ENCODE results near the gene GYG1.

The GYG1 gene

GRCh38 chr3:148953094-148953493 lies 38.2 kb upstream of the GYG1 start:
- H3K27ac ChIP-seq = peak overlapping the region; percentile 71; the same call in 1 of the 2 replicates
- TF ChIP-seq ZFX (IDR thresholded peaks at IDR 0.05) = no peak
- no peak; the same call in 1 of the 2 replicates for TF ChIP-seq CTCF (conservative IDR thresholded peaks at IDR 0.05)

DNA sequence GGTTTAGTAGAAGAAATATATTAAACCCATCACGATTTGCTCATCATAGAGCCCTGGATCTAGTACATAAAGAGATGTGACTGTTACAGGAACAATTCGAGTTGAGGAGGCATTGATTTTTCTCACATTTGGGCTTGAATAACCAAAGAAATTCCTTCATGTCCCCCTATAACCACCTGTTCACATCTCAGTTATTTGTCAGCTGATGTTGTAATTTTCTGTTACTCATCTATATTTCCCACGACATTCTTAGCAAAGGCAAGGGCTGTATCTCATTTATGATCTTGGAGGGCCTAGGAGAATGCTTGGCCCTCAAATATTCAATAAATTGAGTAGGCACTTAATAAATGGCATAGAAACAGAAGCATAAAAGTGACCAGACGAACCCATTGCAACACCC lies 36.4 kb upstream of the GYG1 start:
- H3K27ac ChIP-seq = no peak overlapping the region
- no peak for TF ChIP-seq ZFX (IDR thresholded peaks at IDR 0.05)
- no peak for TF ChIP-seq CTCF (conservative IDR thresholded peaks at IDR 0.05)

- no peak overlapping the region for H3K27ac ChIP-seq
Measured at GRCh38 chr3:148955544-148956346, 35.6 kb upstream of the GYG1 start.

DNA sequence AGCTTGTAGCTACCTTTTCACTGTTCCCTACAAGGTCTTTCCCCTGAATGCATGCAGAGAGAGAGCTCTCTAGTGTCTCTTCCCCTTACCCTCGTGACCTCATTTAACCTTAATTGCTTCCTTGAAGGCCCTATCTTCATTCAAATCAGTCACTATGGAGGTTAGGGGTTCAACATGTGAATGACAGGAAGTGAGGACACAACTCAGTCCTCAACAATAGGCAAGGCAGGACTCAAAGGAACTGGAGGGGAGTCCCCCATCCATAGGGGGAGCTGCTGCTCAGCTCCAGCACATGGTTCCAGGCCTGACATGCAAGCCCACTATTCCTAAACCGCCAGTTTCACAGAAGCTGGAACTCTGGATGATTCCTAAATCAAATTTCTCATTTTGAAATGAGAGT lies 33.8 kb upstream of the GYG1 start:
- TF ChIP-seq ZFX (IDR thresholded peaks at IDR 0.05) (no peak), CTCF (conservative IDR thresholded peaks at IDR 0.05) (peak; percentile 38)
- no peak overlapping the region for H3K27ac ChIP-seq

More at GRCh38 chr3:148955544-148956346, 35.6 kb upstream of the GYG1 start:
- TF ChIP-seq CTCF (conservative IDR thresholded peaks at IDR 0.05) (peak; percentile 91), ZFX (IDR thresholded peaks at IDR 0.05) (no peak)

DNA sequence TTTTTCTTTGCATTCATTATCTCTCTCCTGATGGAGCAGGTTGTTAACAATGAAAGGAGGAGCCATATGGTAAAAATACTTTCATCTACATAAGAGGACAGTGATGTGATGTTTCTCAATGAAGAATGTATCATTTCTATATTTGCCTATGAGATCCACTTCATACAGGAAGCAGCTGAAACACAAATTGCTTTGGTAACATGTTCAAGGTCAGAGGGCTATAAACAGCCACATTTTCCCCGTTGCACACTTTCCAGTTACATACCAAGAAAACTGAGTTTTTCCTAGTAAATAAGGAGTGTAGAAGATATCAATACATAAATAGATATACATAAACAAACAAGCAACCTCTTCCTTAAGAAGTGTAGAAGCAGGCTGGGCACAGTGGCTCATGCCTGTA lies 32.6 kb upstream of the GYG1 start:
- no peak for TF ChIP-seq CTCF (conservative IDR thresholded peaks at IDR 0.05)
- TF ChIP-seq ZFX (IDR thresholded peaks at IDR 0.05) = no peak
- no peak overlapping the region for H3K27ac ChIP-seq

DNA sequence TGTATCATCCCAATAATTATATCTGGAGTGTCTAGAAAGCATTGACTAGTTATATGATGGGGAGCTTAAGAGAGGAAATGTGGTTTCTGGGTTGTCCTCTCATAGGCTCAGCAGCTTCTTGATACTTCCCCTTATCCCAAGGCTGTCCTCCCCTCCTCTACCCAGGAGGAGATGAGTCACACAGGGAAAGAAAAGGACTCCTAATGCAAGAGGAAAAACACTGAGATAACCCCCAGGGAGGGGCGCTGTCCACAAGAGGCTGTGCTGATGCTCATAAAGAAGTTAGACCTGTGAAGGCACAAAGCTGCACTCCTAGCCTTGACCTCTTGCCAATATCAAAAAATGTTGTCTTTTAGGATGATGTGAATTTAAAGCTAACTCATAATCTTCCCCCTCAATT lies 28.8 kb upstream of the GYG1 start:
- TF ChIP-seq ZFX (IDR thresholded peaks at IDR 0.05) = no peak
- TF ChIP-seq CTCF (conservative IDR thresholded peaks at IDR 0.05) = peak; percentile 20
- no peak overlapping the region for H3K27ac ChIP-seq

- H3K27ac ChIP-seq = no peak overlapping the region
- TF ChIP-seq ZFX (IDR thresholded peaks at IDR 0.05) (no peak), CTCF (conservative IDR thresholded peaks at IDR 0.05) (no peak)
Measured at GRCh38 chr3:148964809-148965208, 26.5 kb upstream of the GYG1 start.

Data from C4-2B (cell line).